GM21360 (cell line): ENCODE data around the gene CST7.
"Not testable (repeated sequence)": the region's sequence is repeated elsewhere in the genome, so short reads cannot be mapped to it uniquely, and the experiment has no call there.

Source experiments
- ATAC-seq: cut with Tn5 transposase; IDR thresholded peaks from one replicate; pipeline ENCODE4 v1.9.1; 2021; ENCODE audit warnings: mild to moderate bottlenecking, moderate library complexity; ENCODE audit not compliant: unreplicated experiment

Gene CST7

DNA sequence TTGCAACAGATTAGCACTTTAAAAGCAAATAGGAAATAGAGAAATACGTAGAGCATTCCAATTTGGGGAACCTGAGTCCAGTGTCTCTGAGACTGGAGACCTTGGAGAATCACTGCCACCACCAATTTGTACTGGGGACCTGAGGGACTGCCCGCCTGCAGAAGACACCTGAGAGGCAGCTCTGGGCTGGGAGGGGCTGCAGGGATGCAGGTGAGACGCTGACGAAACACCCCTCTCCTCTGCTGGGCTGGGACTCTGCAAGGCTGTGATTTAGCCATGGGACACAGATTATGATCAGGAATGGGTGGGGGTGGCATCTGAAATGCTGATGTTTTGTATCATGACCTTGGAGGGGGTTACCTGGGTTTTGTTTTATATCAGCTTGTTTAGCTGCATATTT is 50.5 kb downstream of the CST7 start:
- no peak for ATAC-seq

DNA sequence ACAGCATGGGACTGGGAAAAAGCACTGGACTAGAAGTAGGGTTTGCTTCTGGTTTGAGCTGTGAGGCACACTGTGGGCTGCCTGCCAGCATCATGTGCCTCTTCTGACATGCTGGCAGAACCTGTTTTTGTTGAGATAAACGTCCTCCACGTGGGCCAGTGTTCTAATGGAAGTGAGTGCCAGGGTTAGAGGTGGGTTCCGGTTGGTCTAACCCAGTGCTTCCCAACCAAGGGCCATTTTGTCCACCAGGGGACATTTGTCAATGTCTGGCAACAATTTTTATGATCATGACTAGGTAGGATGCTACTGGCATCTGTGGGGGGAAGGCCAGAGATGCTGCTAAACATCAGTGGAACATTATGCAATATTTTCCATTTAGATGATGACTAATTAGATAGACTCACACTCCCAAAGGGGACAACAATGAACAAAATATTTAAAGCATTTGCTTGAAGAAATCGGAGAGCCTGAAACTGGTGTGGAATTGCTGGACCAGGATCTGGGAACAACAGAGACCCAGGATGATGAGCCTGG is 51.3 kb downstream of the CST7 start:
- ATAC-seq, result no peak

DNA sequence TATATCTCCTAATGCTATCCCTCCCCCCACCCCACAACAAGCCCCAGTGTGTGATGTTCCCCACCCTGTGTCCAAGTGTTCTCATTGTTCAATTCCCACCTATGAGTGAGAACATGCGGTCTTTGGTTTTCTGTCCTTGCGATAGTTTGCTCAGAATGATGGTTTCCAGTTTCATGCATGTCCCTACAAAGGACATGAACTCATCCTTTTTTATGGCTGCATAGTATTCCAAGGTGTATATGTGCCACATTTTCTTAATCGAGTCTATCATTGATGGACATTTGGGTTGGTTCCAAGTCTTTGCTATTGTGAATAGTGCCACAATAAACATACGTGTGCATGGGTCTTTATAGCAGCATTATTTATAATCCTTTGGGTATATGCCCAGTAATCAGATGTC is 52.3 kb downstream of the CST7 start:
- ATAC-seq, result not testable (repeated sequence)

DNA sequence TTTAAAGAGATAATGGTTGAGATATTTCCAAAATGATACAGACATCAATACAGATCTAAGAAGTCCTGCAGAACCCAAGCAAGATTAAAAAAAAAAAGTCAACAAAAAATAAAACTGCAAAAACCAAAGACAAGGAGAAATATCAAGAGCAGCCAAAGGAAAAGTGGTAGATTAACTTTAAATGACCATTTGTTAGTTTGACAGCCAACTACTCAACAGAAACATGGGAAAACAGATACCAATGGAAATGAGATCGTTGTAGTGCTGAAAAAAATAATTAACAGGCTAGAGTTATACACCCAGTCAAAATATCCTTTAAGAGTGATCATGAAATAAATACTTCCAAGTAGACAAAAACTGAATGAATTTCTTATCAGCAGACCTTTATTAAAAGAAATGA is 53.9 kb downstream of the CST7 start:
- ATAC-seq, result no peak

DNA sequence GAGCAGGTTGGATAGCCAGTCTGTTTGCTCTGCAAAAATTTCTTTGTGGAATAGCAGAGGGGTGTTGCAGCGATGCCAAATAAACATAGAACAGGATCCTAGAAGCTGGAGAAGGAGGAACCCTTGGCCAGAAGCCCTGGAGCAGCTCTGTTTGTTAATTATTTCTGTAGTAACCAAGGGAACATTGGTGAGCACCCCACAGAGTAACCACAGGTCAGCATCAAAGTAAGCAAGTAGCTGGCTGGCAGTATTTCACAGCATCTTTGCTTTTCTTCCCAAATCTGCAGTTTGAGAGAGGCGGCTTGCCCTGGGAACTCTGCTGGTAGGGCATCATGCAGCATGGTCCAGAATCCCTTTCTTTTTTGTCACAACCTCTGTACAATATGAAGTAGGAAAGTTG is 56.2 kb downstream of the CST7 start:
- no peak for ATAC-seq

DNA sequence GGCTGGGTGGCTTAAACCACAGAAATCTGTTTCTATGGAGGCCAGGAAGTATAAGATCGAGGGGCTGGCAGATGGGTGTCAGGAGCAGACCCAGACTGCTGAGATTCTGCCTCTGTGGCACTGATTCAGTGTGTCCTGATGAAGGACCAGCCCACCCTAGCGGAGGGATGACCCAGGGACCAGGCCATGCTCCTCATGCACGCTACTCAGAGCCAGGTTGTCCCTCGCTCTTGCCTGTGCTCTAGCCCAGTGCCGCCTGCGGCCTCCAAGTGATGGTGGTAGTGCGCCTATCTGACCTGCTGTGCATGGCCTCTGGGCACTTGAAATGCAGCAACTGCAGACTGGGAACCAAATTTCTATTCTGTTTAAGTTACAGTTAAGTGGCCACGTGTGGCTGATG is 56.6 kb downstream of the CST7 start:
- no peak for ATAC-seq

DNA sequence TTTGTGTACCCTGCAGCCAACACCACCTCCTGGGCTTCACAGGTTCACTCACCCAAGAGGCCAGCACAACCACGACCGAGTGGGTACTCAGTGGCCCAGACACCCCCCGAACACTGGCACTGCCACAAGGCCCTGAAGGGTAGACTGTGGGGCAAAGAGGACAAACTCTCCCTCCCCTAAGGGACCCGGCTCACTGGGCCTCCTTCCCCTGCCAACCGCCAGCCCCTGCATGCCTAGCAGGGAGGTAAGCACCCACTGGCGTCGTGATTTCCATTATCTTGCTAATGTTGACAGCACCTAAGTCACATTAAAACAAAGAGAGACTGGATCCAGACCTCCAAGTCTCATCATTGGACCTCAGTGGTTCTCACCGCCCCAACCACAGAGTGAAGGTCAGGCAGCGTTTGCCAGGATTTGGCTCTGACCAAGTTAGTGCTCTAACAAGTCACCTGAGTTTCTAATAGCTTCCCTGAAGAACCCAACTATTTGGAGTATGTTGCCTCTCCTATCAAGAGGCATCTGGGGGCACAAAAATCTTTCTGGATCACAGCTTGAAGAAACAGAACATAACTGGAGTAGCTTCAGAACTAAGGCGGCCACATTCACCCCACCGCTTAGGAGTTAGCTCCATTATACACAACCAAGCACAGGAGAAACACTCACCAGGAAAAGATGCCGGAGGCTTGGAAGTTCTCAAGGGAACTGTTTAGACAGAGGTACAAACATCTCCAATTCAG is 57.5 kb downstream of the CST7 start:
- no peak for ATAC-seq

DNA sequence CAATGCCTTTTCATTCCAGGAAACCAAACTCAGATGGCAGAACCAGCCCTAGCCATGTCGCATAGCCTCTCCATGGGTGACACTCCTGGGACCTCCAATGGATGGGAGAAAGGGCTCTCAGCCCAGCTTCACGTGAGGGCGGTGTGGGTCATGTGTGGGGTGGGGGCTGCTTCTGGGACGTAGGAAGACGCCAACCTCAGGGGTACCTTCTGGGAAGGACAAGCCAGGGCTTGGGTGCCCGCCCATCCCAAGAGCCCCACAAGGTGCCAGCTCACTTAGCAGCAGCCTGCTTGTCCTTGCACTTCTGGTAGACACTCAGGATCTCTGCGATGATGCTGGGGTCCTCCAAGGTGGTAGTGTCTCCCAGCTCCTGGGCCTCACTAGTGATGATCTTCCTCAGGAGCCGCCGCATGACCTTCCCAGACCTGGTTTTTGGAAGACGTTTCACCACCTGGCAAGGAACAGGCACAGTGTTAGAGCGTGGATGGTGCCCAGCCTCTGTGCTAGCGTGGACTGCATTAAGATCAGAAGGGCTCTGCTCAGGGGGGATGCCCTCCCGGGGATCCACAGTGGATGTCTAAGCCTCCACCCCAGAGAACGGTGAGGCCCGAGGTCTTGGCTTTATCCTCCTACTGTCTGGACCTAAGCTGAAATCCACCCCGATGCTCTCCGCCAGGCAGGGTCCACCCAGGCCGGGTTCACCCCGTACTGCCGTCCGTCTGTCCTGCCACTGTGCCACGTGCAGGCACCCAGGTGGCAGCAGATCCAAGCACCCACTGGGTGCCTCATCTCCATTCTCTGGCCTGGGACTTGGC is 58.6 kb downstream of the CST7 start:
- no peak for ATAC-seq

DNA sequence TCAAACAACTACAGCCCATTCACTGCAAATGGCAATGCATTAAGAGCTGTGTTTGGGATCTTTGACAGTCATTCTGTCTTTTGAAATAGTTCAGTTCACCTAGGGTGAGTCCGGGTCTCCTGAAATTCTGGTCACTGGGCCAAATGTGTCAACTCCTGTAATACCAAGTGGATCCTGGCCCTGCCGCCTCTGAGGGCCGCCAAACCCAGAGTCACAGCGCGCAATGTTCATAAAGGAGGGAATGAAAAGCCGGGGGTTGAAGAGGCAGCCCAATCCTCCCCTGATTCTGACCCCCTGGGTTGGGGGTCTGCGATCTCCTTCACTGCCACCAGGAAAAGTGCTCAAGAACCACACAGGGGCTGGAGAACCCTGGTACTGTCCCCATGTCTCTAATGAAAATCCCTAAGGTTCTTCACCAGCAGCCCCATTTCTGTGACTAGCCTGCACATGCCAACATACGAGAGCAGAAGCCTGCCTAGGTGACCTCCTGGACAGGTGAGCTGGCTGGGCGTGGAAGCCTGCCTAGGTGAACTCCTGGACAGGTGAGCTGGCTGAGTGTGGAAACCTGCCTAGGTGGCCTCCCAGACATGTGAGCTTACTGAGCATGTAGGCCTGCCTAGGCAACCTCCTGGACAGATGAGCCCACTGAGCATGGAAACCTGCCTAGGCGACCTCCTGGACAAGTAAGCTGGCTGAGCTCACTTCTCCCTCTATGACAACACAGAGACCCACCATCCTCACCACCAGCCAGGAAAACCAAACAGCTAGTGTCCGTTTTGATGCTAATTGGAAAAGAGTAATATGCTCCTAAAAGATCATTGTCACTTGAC is 59.5 kb downstream of the CST7 start:
- no peak for ATAC-seq
